ENCODE results near the gene MAVS.
A peak's percentile ranks its signal among the peaks of the same experiment; 100 is the strongest.
"Not testable (repeated sequence)": the region's sequence is repeated elsewhere in the genome, so short reads cannot be mapped to it uniquely, and the experiment has no call there.

The MAVS gene

GRCh38 chr20:3814928-3815495 is 31.6 kb upstream of the MAVS start:
- no peak for DNase-seq (ENCODE audit: insufficient read length, low spot score)
- FAIRE-seq, result no peak

- no peak for FAIRE-seq
- no peak for DNase-seq (ENCODE audit: insufficient read length, low spot score)
Measured at GRCh38 chr20:3815703-3816315, 30.8 kb upstream of the MAVS start.

- FAIRE-seq, result peak; percentile 62
- DNase-seq (ENCODE audit: insufficient read length, low spot score), result peak; percentile 83
Measured at GRCh38 chr20:3818155-3819151, 28.2 kb upstream of the MAVS start.

- FAIRE-seq, result no peak
- no peak for DNase-seq (ENCODE audit: insufficient read length, low spot score)
Measured at GRCh38 chr20:3819411-3820047, 27.1 kb upstream of the MAVS start.

- peak; percentile 92 for FAIRE-seq
Measured at GRCh38 chr20:3820048-3820900, 26.4 kb upstream of the MAVS start, which contains the start of gene AP5S1. Gene AP5S1 (plus strand): TSS chr20:3820547. CDS start chr20:3822118, 1,571 bp downstream.

GRCh38 chr20:3820901-3821727 is 25.5 kb upstream of the MAVS start:
- no peak for DNase-seq (ENCODE audit: insufficient read length, low spot score)
- no peak for FAIRE-seq

More at GRCh38 chr20:3820048-3820900, 26.4 kb upstream of the MAVS start, which contains the start of gene AP5S1:
- peak; percentile 94 for DNase-seq (ENCODE audit: insufficient read length, low spot score)

- DNase-seq (ENCODE audit: insufficient read length, low spot score) (no peak), FAIRE-seq (no peak)
Measured at GRCh38 chr20:3821996-3822395, 24.6 kb upstream of the MAVS start.

- DNase-seq (ENCODE audit: insufficient read length, low spot score), result no peak
- no peak for FAIRE-seq
Measured at GRCh38 chr20:3823881-3824280, 22.8 kb upstream of the MAVS start.

- no peak for FAIRE-seq
- DNase-seq (ENCODE audit: insufficient read length, low spot score), result no peak
Measured at GRCh38 chr20:3825526-3825925, 21.1 kb upstream of the MAVS start.

- FAIRE-seq, result no peak
- DNase-seq (ENCODE audit: insufficient read length, low spot score), result no peak
Measured at GRCh38 chr20:3826420-3826819, 20.2 kb upstream of the MAVS start.

GRCh38 chr20:3828798-3829197 is 17.8 kb upstream of the MAVS start:
- FAIRE-seq (no peak), DNase-seq (ENCODE audit: insufficient read length, low spot score) (no peak)

- not testable (repeated sequence) for FAIRE-seq; DNase-seq (ENCODE audit: insufficient read length, low spot score)
Measured at GRCh38 chr20:3829891-3830290, 16.7 kb upstream of the MAVS start.

GRCh38 chr20:3836132-3836531 is 10.5 kb upstream of the MAVS start:
- DNase-seq (ENCODE audit: insufficient read length, low spot score) (no peak), FAIRE-seq (no peak)

- DNase-seq (ENCODE audit: insufficient read length, low spot score), result no peak
- no peak for FAIRE-seq
Measured at GRCh38 chr20:3839328-3839727, 7.3 kb upstream of the MAVS start.

GRCh38 chr20:3840201-3840600 is 6.4 kb upstream of the MAVS start:
- not testable (repeated sequence) for FAIRE-seq; DNase-seq (ENCODE audit: insufficient read length, low spot score)

- FAIRE-seq, result no peak
Measured at GRCh38 chr20:3842348-3842930, 4.2 kb upstream of the MAVS start.

GRCh38 chr20:3843490-3843889 is 3.1 kb upstream of the MAVS start:
- DNase-seq (ENCODE audit: insufficient read length, low spot score) (peak; percentile 89), FAIRE-seq (peak; percentile 9)

More at GRCh38 chr20:3842348-3842930, 4.2 kb upstream of the MAVS start:
- no peak for DNase-seq (ENCODE audit: insufficient read length, low spot score)

GRCh38 chr20:3843990-3844619 is 2.5 kb upstream of the MAVS start:
- DNase-seq (ENCODE audit: insufficient read length, low spot score); FAIRE-seq: not testable (repeated sequence)
